Activated CD4-positive, alpha-beta T cell treated with anti-CD3 and anti-CD28 coated beads for 24 hours (primary cell): ENCODE data around the gene FBXO47.

Experiments used
- DNase-seq, 2 donors: peaks; one replicate each; pipeline ENCODE4 v3.0.0-alpha.2; 2020; ENCODE audit warnings: low read depth in 2 of 2

The FBXO47 gene

GRCh38 chr17:38905375-38905774 is 61.8 kb downstream of the FBXO47 start:
- DNase-seq: no peak

- DNase-seq: no peak
Observed at GRCh38 chr17:38904892-38905291, 62.3 kb downstream of the FBXO47 start.

GRCh38 chr17:38903404-38903803 is 63.8 kb downstream of the FBXO47 start:
- DNase-seq: no peak

- DNase-seq: no peak
Observed at GRCh38 chr17:38900978-38901656, 66.1 kb downstream of the FBXO47 start.

- no peak for DNase-seq
Observed at GRCh38 chr17:38899421-38899820, 67.8 kb downstream of the FBXO47 start.

- peak; percentile 78 to 80 for DNase-seq
Observed at GRCh38 chr17:38898812-38899348, 68.3 kb downstream of the FBXO47 start.

GRCh38 chr17:38898291-38898679 is 68.9 kb downstream of the FBXO47 start:
- DNase-seq: no peak

- DNase-seq: no peak
Observed at GRCh38 chr17:38897671-38898290, 69.4 kb downstream of the FBXO47 start.

GRCh38 chr17:38897176-38897575 is 70.0 kb downstream of the FBXO47 start:
- DNase-seq: no peak

GRCh38 chr17:38896346-38896954 is 70.8 kb downstream of the FBXO47 start:
- no peak for DNase-seq

GRCh38 chr17:38894276-38894675 is 72.9 kb downstream of the FBXO47 start:
- no peak for DNase-seq

GRCh38 chr17:38893607-38894006 is 73.6 kb downstream of the FBXO47 start:
- DNase-seq: peak in 1 of 2 donors; percentile 27

- DNase-seq: no peak
Observed at GRCh38 chr17:38893113-38893512, 74.1 kb downstream of the FBXO47 start.

- no peak for DNase-seq
Observed at GRCh38 chr17:38892620-38893019, 74.6 kb downstream of the FBXO47 start.

GRCh38 chr17:38892083-38892482 is 75.1 kb downstream of the FBXO47 start:
- DNase-seq: no peak

- no peak for DNase-seq
Observed at GRCh38 chr17:38891441-38891840, 75.8 kb downstream of the FBXO47 start.

- DNase-seq: no peak
Observed at GRCh38 chr17:38890410-38890746, 76.8 kb downstream of the FBXO47 start.

GRCh38 chr17:38889745-38890409 is 77.3 kb downstream of the FBXO47 start:
- no peak for DNase-seq

- no peak for DNase-seq
Observed at GRCh38 chr17:38888842-38889241, 78.4 kb downstream of the FBXO47 start.

GRCh38 chr17:38886643-38887010 is 80.6 kb downstream of the FBXO47 start:
- no peak for DNase-seq
